H1 (cell line): Measurements from ENCODE around the gene LIPM. TPM values are rescaled to one million over a fixed set of nuclear protein-coding genes. Genes with fewer than 3 reads are reported as not detected.

Experiments
- CTCF ChIA-PET: fragments of 300-600 bp; sonication (Branson Sonifier 250); formaldehyde crosslinking; loops from one replicate; lab custom pipeline; 2021; ENCODE audit not compliant: partially characterized antibody; lab: Charles Lee
- POLR2A ChIA-PET: fragments of 300-600 bp; sonication (Branson Sonifier 250); formaldehyde crosslinking; loops from one replicate; lab custom pipeline; 2021; ENCODE audit warnings: inconsistent platforms; ENCODE audit not compliant: partially characterized antibody; lab: Charles Lee
- DNase-seq, 2 experiments: peaks; one replicate each; pipeline versions ENCODE4 v3.0.0 to v3.0.0-alpha.2; 2010 to 2022; ENCODE audit warnings: low spot score in 2 of 2, low read depth in 1 of 2, mixed read lengths in 1 of 2
- FAIRE-seq: peaks from 2 replicates; lab custom pipeline; 2011; peaks lifted over from hg19 to GRCh38; lab: Jason Lieb, UNC
- H2AFZ ChIP-seq: 2 replicates; pipeline ENCODE4 v1.8.1; 2012; ENCODE audit warnings: low read length, inconsistent platforms
- H2AK5ac ChIP-seq: 2 replicates; pipeline ENCODE4 v1.6.1; 2013; ENCODE audit warnings: low read depth, low read length
- H2BK120ac ChIP-seq: replicated peaks from 2 replicates; pipeline ENCODE3; 2013; ENCODE audit warnings: low read depth, low read length, inconsistent platforms
- H2BK12ac ChIP-seq: 2 replicates; pipeline ENCODE4 v1.6.1; 2013; ENCODE audit warnings: low read depth, low read length
- H2BK15ac ChIP-seq: 2 replicates; pipeline ENCODE4 v1.6.1; 2013; ENCODE audit warnings: low read length
- H2BK20ac ChIP-seq: 2 replicates; pipeline ENCODE4 v1.6.1; 2013; ENCODE audit warnings: low read length
- H2BK5ac ChIP-seq: 2 replicates; pipeline ENCODE4 v1.6.1; 2013; ENCODE audit warnings: low read depth, low read length
- H3K14ac ChIP-seq: 2 replicates; pipeline ENCODE4 v1.6.1; 2013; ENCODE audit warnings: inconsistent platforms; ENCODE audit not compliant: insufficient read length
- H3K18ac ChIP-seq: 2 replicates; pipeline ENCODE4 v1.6.1; 2013; ENCODE audit warnings: low read length; ENCODE audit errors: extremely low read depth
- H3K23ac ChIP-seq: 2 replicates; pipeline ENCODE4 v1.6.1; 2013; ENCODE audit warnings: inconsistent platforms; ENCODE audit not compliant: insufficient read length
- H3K23me2 ChIP-seq: 2 replicates; pipeline ENCODE4 v1.6.1; 2013; ENCODE audit warnings: low read depth, low read length
- H3K27ac ChIP-seq: 2 replicates; pipeline ENCODE4 v1.6.1; 2011; ENCODE audit warnings: low read depth, low read length, inconsistent platforms
- H3K27me3 ChIP-seq, 4 experiments: replicated peaks in 1 of 4; 1 replicate in 1 of 4; 2 replicates in 3 of 4; pipeline versions ENCODE4 v1.6.1 to v1.8.1; 2011 to 2013; ENCODE audit warnings: low read length in 3 of 4, mild to moderate bottlenecking in 3 of 4, inconsistent platforms in 2 of 4, mixed read lengths in 2 of 4, moderate library complexity in 1 of 4; ENCODE audit not compliant: control insufficient read depth in 3 of 4, insufficient read depth in 3 of 4; ENCODE audit errors: extremely low read depth in 1 of 4
- H3K36me3 ChIP-seq, 4 experiments: 2 replicates each; pipeline versions ENCODE4 v1.6.1 to v1.8.1; 2011 to 2013; ENCODE audit warnings: mild to moderate bottlenecking in 4 of 4, low read length in 3 of 4, moderate library complexity in 2 of 4, control low read depth in 1 of 4, inconsistent platforms in 1 of 4; ENCODE audit not compliant: insufficient read depth in 4 of 4, control insufficient read depth in 2 of 4
- H3K4ac ChIP-seq: replicated peaks from 2 replicates; pipeline ENCODE3; 2013; ENCODE audit warnings: low read length, low read depth, mixed read lengths, inconsistent platforms; ENCODE audit not compliant: insufficient read length
- H3K4me1 ChIP-seq, 4 experiments: replicated peaks in 1 of 4; 1 replicate in 1 of 4; 2 replicates in 3 of 4; pipeline versions ENCODE4 v1.6.1 to v1.8.1; 2011 to 2013; ENCODE audit warnings: low read length in 3 of 4, inconsistent platforms in 2 of 4, mixed read lengths in 1 of 4; ENCODE audit not compliant: insufficient read depth in 4 of 4, control insufficient read depth in 3 of 4
- H3K4me2 ChIP-seq, 2 experiments: 2 replicates each; pipeline versions ENCODE4 v1.6.1 to v1.8.1; 2011 to 2013; ENCODE audit warnings: low read depth in 2 of 2, low read length in 2 of 2, control low read depth in 1 of 2, inconsistent platforms in 1 of 2, mild to moderate bottlenecking in 1 of 2; ENCODE audit not compliant: insufficient read depth in 1 of 2
- H3K4me3 ChIP-seq, 4 experiments: fragments of 200-600, 300-600 bp in 1 of 4; sonication (generic), shearing (Covaris generic), sonication (Bioruptor Twin) in 1 of 4; 2 replicates each; pipeline versions ENCODE4 v1.5.1 to v1.8.1; 2011 to 2016; ENCODE audit warnings: low read length in 4 of 4, low read depth in 3 of 4, control low read depth in 2 of 4, inconsistent platforms in 2 of 4, mild to moderate bottlenecking in 2 of 4, mixed read lengths in 1 of 4, moderate library complexity in 1 of 4; ENCODE audit not compliant: insufficient read depth in 2 of 4; ENCODE audit errors: extremely low read depth in 1 of 4
- H3K56ac ChIP-seq: replicated peaks from 2 replicates; pipeline ENCODE3; 2013; ENCODE audit warnings: low read depth, mild to moderate bottlenecking, mixed read lengths, low read length, inconsistent platforms; ENCODE audit not compliant: insufficient read length
- H3K79me1 ChIP-seq: 2 replicates; pipeline ENCODE4 v1.6.1; 2013; ENCODE audit warnings: low read depth, low read length, control low read depth
- H3K79me2 ChIP-seq, 2 experiments: 2 replicates each; pipeline versions ENCODE4 v1.6.1 to v1.8.1; 2012 to 2013; ENCODE audit warnings: low read length in 2 of 2, mild to moderate bottlenecking in 2 of 2, inconsistent platforms in 1 of 2; ENCODE audit not compliant: insufficient read depth in 2 of 2, control insufficient read depth in 1 of 2
- H3K9ac ChIP-seq, 4 experiments: replicated peaks in 1 of 4; 1 replicate in 1 of 4; 2 replicates in 3 of 4; pipeline versions ENCODE4 v1.6.1 to v1.8.1; 2011 to 2013; ENCODE audit warnings: low read depth in 3 of 4, low read length in 3 of 4, control low read depth in 2 of 4, mild to moderate bottlenecking in 2 of 4, moderate library complexity in 2 of 4, inconsistent platforms in 1 of 4; ENCODE audit errors: extremely low read depth in 1 of 4
- H3K9me3 ChIP-seq, 2 experiments: 2 replicates each; pipeline versions ENCODE4 v1.6.1 to v1.8.1; 2012 to 2013; ENCODE audit warnings: mild to moderate bottlenecking in 2 of 2, moderate library complexity in 2 of 2, control low read depth in 1 of 2, inconsistent platforms in 1 of 2, low read depth in 1 of 2, low read length in 1 of 2, mixed read lengths in 1 of 2; ENCODE audit not compliant: insufficient read depth in 2 of 2
- H4K20me1 ChIP-seq, 2 experiments: replicated peaks in 1 of 2; 2 replicates each; pipeline versions ENCODE3 to v1.8.1; 2011 to 2013; ENCODE audit warnings: inconsistent platforms in 2 of 2, low read length in 2 of 2, mild to moderate bottlenecking in 1 of 2; ENCODE audit not compliant: insufficient read depth in 2 of 2, control insufficient read depth in 1 of 2
- H4K5ac ChIP-seq: 2 replicates; pipeline ENCODE4 v1.6.1; 2013; ENCODE audit warnings: low read length, low read depth, mixed read lengths, inconsistent platforms; ENCODE audit not compliant: insufficient read length
- H4K8ac ChIP-seq: 2 replicates; pipeline ENCODE4 v1.8.0; 2013; ENCODE audit warnings: mild to moderate bottlenecking, moderate library complexity, low read length, inconsistent platforms; ENCODE audit not compliant: insufficient read depth; ENCODE audit errors: extremely low read depth
- H4K91ac ChIP-seq: replicated peaks from 2 replicates; pipeline ENCODE3; 2013; ENCODE audit warnings: low read length, mixed read lengths, inconsistent platforms; ENCODE audit not compliant: insufficient read length
- CBX8 ChIP-seq: fragments of 300-800, 300-1000 bp; sonication (generic); IDR thresholded peaks from 2 replicates; pipeline ENCODE4 v1.7.1; 2016; ENCODE audit warnings: low read depth, low read length, borderline replicate concordance
- CHD2 ChIP-seq: IDR thresholded peaks from 2 replicates; pipeline ENCODE4 v1.6.1; 2012; ENCODE audit warnings: low read length, improper control_type of control experiment
- FOSL1 ChIP-seq: IDR thresholded peaks from 2 replicates; pipeline ENCODE4 v1.6.1; 2011; ENCODE audit warnings: mild to moderate bottlenecking, low read depth, low read length, moderate library complexity; ENCODE audit not compliant: insufficient read depth
- HDAC6 ChIP-seq: IDR thresholded peaks from one replicate; pipeline ENCODE4 v1.7.1; 2012; ENCODE audit warnings: low read depth, mild to moderate bottlenecking, inconsistent platforms, low read length, moderate library complexity
- NRF1 ChIP-seq: IDR thresholded peaks from 2 replicates; pipeline ENCODE4 v1.6.1; 2011; ENCODE audit warnings: mild to moderate bottlenecking, low read depth, low read length, improper control_type of control experiment
- POU5F1 ChIP-seq: IDR thresholded peaks from 2 replicates; pipeline ENCODE4 v1.6.1; 2011; ENCODE audit warnings: low read depth, mild to moderate bottlenecking, low read length, moderate library complexity
- RAD21 ChIP-seq, 2 experiments: IDR thresholded peaks in 1 of 2; conservative IDR thresholded peaks in 1 of 2; 2 replicates each; pipeline ENCODE4 v1.6.1; 2011; ENCODE audit warnings: low read depth in 2 of 2, low read length in 2 of 2, improper control_type of control experiment in 1 of 2, inconsistent platforms in 1 of 2, mild to moderate bottlenecking in 1 of 2, moderate library complexity in 1 of 2
- TCF12 ChIP-seq: IDR thresholded peaks from 2 replicates; pipeline ENCODE4 v1.6.1; 2011; ENCODE audit warnings: low read depth, mild to moderate bottlenecking, low read length
- WGBS, 2 experiments: shearing (Covaris generic) in 1 of 2; methylation state at CpG; one replicate each; pipeline versions ENCODE4 v1.1.6 to v1.1.7; 2013 to 2015; ENCODE audit warnings: low lambda C conversion rate in 2 of 2, mixed read lengths in 2 of 2, inconsistent platforms in 1 of 2, low coverage in 1 of 2, missing lambda C conversion rate in 1 of 2; ENCODE audit not compliant: insufficient replicate concordance in 2 of 2, insufficient coverage in 1 of 2, insufficient read length in 1 of 2; ENCODE audit errors: extremely low coverage in 1 of 2, missing lambda C conversion rate in 1 of 2; 5-methylcytosine and 5-hydroxymethylcytosine counted together
- polyA plus RNA-seq, 7 experiments: library from polyadenylated mRNA; depleted of rRNA in 3 of 7; stranded (reverse) in 5 of 7; unstranded in 2 of 7; fragments of >200 nt in 5 of 7; fragments of 200-250 nt in 2 of 7; gene quantifications; 1 replicate in 5 of 7; 2 replicates in 1 of 7; 4 replicates in 1 of 7; pipeline versions ENCODE4 v1.2.1 to v1.2.3, GENCODE V29; 2011 to 2013; ENCODE audit warnings: missing spikeins in 2 of 7, mixed read lengths in 2 of 7
- total RNA-seq: library from RNA; stranded (reverse); fragmentation: NEBNext Ultra II Directional; extraction: Animal tissue kit (Norgen Biotek cat#: 25700); gene quantifications from 2 replicates; pipeline ENCODE4 v1.2.1, GENCODE V29; 2021

The LIPM gene
- total and polyA plus RNA-seq, 2 of the 8 experiments (the other 6 are each of a cell fraction or from before 2014, with no cell fraction given): not detected

GRCh38 chr10:88763441-88763840 lies 39.1 kb upstream of the LIPM start:
- POLR2A ChIA-PET: no interaction called here
- no peak overlapping the region for H3K4me3 ChIP-seq
- TF ChIP-seq CBX8: no peak
- no peak for TF ChIP-seq NRF1
- TF ChIP-seq RAD21 (IDR thresholded peaks at IDR 0.05 in 1 of 2, conservative IDR thresholded peaks at IDR 0.05 in 1 of 2; ENCODE audit: low read depth in 2 of 2, low read length in 2 of 2): no peak
- no peak for TF ChIP-seq TCF12
- TF ChIP-seq HDAC6: no peak
- no peak for TF ChIP-seq POU5F1
- no peak for TF ChIP-seq FOSL1
- no peak for TF ChIP-seq CHD2
- TF ChIP-seq, all 59 proteins: peak for 0
- H3K9ac ChIP-seq: no peak overlapping the region
- H3K4me2 ChIP-seq: no peak overlapping the region
- H2BK120ac ChIP-seq: no peak overlapping the region
- no peak overlapping the region for H3K23ac ChIP-seq
- H2AFZ ChIP-seq: no peak overlapping the region
- no peaks in the 10 kb centered on the region for H3K9me3 ChIP-seq
- no peaks in the 10 kb centered on the region for H3K36me3 ChIP-seq
- H3K27me3 ChIP-seq: peaks cover 0 to 1% (median 0%) of the 10 kb centered on the region in 4 experiments; a peak in 1 of 7 replicates
- WGBS, 2 experiments: 88% methylated on average over 1 of the region's 1 CpG; no CpG with 5 or more reads in 1 of the 2 experiments
- no peak for DNase-seq
- H3K56ac ChIP-seq: no peak overlapping the region
- no peak overlapping the region for H4K91ac ChIP-seq
- no peak overlapping the region for H3K4ac ChIP-seq
- no peaks in the 10 kb centered on the region for H4K20me1 ChIP-seq
- no peak overlapping the region for H2BK15ac ChIP-seq
- no peak overlapping the region for H3K14ac ChIP-seq
- no peak overlapping the region for H4K5ac ChIP-seq
- peaks cover 0 to 4% (median 0%) of the 10 kb centered on the region in 4 experiments; a peak in 2 of 7 replicates for H3K4me1 ChIP-seq
- H2BK5ac ChIP-seq: no peak overlapping the region
- H2AK5ac ChIP-seq: no peak overlapping the region
- no peaks in the 10 kb centered on the region for H3K23me2 ChIP-seq
- FAIRE-seq: no peak
- no peak overlapping the region for H2BK20ac ChIP-seq
- no peaks in the 10 kb centered on the region for H3K79me1 ChIP-seq
- H3K18ac ChIP-seq: no peak overlapping the region
- CTCF ChIA-PET: interaction anchor here (0.8 to 1.5 kb wide), 5 partner anchors 11 to 170 kb away, joined by 3 to 5 read pairs (median 3); no protein-coding TSS in a partner anchor
- H2BK12ac ChIP-seq: no peak overlapping the region
- no peaks in the 10 kb centered on the region for H3K79me2 ChIP-seq
- H4K8ac ChIP-seq: no peak overlapping the region
- H3K27ac ChIP-seq: no peak overlapping the region
